ENCODE measurements around the gene CTAGE1.

The CTAGE1 gene

DNA sequence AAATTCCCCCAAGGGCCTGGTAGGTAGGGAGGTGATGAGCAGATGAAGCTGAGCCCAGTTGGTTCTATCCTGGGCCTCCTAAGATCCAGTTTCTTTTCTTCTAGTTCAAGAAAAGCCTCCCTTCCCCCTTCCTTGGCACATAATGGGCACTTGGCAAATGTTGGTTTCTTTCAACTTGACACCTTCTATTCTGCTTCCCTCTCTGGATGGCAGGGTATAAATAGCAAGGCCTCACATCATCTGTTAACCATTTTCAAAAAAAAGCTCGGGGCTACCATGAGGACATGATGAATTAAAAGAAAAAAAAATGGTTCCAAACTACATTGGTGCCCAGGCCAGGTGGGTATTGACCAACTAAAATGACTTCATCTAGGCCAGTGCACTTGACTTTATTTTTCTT, 29.9 kb downstream of the CTAGE1 start:
- no peak for DNase-seq

DNA sequence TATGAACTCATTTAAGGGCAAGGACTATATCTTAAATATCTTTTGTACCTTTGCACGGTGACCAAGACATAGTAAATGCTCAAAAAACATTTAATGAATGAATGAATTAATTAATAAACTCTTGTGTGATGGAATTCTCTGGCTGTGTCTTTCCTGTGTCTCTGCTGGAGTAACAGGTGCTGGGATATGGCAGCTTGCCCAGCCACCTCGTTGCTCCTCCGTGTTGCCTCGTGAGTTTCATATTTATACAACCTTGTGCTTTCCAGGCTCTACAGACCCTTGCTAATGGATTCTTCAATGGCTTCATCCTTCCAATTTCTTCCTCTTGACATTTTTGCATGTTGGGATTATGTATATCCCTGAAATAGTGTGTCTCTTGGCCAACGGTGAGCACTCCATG, 30.4 kb downstream of the CTAGE1 start:
- DNase-seq, result no peak

DNA sequence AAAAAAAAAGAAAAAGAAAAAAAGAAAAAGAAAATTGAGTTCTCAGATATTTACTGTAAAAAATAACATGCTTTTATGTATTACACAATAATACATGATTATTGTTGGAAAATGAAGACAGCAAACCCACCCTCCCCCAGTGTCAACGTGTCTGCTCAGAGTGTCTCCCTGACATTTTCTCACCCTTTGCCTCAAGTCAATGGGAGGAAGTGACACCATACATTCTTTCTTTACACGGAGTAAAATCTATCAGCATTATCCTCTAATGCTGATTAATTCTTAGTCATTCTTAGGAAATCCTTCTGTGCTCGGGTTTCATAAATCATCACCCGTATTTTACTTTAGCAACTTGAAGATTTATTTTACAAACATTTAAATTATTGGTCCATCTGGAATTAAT, 32.0 kb downstream of the CTAGE1 start:
- no peak for DNase-seq

DNA sequence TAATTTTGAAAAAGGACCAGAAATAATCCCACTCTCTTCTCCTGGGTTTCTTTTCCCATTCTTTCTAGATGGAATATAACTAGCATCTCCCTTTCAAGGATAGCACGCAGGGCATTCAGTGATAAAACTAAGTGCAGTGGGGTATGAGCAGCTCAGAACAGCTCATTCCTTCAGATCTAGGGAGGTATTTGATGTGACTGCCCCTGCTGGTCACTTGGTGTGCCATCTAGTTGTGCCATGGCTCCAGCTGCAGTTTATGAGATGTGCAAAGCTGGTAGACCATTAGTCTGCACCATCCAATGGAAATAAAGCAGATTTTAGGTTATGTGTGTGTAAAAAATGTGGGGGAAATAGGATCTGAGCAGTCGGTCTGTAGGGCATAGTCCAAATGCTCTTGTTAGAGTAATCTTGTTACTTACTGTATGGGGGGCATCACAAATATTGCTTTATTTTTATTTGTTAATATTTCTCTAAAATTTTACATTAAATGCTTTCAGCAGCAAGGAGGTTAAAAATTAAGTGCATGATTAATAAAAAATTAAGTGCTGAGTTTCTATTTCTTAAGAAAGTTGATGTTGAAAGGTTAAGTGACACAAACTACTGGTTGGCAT, 38.9 kb downstream of the CTAGE1 start:
- no peak for DNase-seq

DNA sequence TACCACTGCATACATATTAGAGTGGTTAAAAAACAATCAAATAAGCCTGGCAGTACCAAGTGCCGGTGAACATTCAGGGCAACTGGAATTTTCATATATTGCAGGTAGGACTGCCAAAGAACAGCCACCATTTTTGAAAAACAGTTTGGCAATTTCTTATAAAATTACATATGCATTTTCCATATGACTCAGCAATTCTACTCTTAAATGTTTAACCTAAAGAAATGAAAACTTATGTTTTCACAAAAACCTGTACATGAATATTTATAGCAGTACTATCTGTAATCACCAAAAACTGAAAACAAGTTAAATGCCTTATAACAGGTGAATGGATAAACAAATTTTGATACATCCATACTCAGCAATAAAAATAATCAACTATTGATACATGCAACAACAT, 39.9 kb downstream of the CTAGE1 start:
- no peak for DNase-seq

DNA sequence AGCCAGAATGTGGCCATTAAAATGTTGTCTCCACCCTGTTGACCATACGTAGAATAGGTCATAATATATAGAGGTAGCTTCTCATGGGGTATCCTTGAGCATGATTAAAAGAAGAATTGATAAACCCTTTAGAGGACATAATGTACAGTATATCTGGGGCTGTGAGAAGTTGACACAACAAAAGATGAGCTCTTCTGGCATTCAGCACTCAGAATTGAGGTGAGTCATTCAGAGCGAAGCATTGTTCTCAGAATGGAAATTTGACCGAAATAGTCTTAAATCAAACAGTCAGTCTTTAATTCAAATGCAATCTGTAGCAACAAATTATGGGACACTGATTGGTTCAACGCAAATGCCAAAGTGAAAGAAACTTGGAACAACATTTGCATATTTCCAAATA, 47.3 kb downstream of the CTAGE1 start:
- no peak for DNase-seq

DNA sequence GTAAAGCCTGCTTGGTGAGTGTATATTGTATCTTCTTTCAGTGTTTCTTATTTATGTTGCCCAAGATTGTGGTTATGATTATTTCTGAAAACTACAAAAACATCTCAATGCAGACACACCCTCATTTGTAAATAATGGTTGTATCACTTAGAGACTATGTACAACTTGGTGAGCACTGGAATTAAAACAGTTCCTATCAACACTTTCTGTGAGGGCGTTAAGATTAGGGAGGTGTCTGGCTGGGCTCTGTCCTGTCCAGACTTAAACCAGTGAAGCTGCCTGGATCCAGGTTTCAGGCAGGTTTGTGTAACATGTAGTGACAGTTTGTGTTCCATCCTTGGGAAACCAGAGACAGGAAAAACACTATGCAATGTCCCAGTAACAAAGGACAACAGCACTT, 49.7 kb downstream of the CTAGE1 start:
- DNase-seq, result no peak

DNA sequence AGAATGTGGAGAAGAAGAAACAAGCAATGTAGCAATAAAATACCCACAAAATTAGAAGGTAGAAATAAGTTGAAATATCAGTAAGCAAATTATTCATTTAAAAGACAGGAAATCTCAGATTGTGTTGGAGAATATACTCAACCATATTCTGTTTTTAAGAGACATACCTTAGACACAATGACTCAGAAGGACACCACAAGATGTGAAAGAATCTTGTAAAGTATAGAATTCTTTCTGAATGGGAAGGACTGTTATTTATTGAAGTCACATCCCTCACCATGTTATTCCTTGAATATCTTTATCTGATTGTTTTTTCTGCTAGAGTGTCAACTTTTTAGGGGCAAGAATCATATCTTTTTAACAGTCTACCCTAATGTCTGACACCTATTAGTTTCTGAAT, 50.4 kb downstream of the CTAGE1 start:
- DNase-seq, result no peak

DNA sequence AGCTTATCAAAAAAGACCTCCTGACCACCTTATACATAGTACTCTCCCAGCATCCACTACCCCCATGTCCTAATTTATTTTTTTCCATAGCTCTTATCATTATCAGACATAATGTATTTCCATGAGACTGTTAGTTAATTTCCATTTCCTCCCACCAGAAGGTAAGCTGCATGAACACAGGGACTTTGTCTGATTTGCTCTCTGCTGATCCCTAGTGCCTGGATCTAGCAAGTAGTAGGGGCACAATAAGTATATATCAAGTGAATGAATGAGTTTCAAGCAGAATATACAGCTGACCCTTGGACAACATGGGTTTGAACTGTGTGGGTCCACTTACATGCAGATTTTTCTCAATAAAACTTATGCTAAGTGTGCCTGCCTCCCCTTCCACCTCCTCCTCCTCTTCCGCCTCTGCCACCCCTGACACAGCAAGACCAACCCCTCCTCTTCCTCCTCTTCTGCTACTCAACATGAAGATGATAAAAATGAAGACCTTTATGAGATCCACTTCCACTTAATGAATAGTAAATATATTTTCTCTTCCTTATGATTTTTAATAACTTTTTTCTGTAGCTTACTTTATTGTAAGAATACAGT, 53.8 kb downstream of the CTAGE1 start:
- DNase-seq, result no peak
